GM12875 (cell line): Measurements from ENCODE around the gene NOX5.

Experiments used
- H3K4me3 ChIP-seq: one replicate; pipeline ENCODE4 v1.5.1; 2011; ENCODE audit warnings: low read depth, low read length, control low read depth
- CTCF ChIP-seq: IDR thresholded peaks from 2 replicates; pipeline ENCODE4 v1.5.1; 2011; ENCODE audit warnings: low read depth, mild to moderate bottlenecking, control low read depth, inconsistent platforms, low read length, moderate library complexity, borderline replicate concordance; ENCODE audit not compliant: insufficient read depth

NOX5 gene

GRCh38 chr15:68992696-68993095 lies 21.8 kb upstream of the NOX5 start:
- no peak overlapping the region for H3K4me3 ChIP-seq
- no peak for TF ChIP-seq CTCF

GRCh38 chr15:68993276-68993675 lies 21.2 kb upstream of the NOX5 start:
- H3K4me3 ChIP-seq: no peak overlapping the region
- no peak for TF ChIP-seq CTCF

GRCh38 chr15:68994149-68994548 lies 20.3 kb upstream of the NOX5 start:
- no peak overlapping the region for H3K4me3 ChIP-seq
- no peak for TF ChIP-seq CTCF

GRCh38 chr15:68994981-68995761 lies 19.3 kb upstream of the NOX5 start:
- H3K4me3 ChIP-seq: no peak overlapping the region
- no peak for TF ChIP-seq CTCF

- H3K4me3 ChIP-seq: no peak overlapping the region
These were observed 17.4 kb upstream of the NOX5 start for GRCh38 chr15:68997050-68997449.

GRCh38 chr15:68997930-68998777 lies 16.3 kb upstream of the NOX5 start:
- H3K4me3 ChIP-seq: no peak overlapping the region
- no peak for TF ChIP-seq CTCF

More at GRCh38 chr15:68997050-68997449, 17.4 kb upstream of the NOX5 start:
- no peak for TF ChIP-seq CTCF

GRCh38 chr15:68999091-68999490 lies 15.4 kb upstream of the NOX5 start:
- no peak for TF ChIP-seq CTCF
- no peak overlapping the region for H3K4me3 ChIP-seq
